Brain microvascular endothelial cell (primary cell): ENCODE results near the gene CHKA.
A peak's percentile ranks its signal among the peaks of the same experiment; 100 is the strongest.

ENCODE experiments used
- DNase-seq: peaks from one replicate; pipeline ENCODE4 v3.0.0-alpha.2; 2020
- H3K27ac ChIP-seq: fragments of 250-450 bp; sonication (Bioruptor Pico); 2 replicates; pipeline ENCODE4 v1.5.1; 2020; ENCODE audit warnings: mild to moderate bottlenecking, moderate library complexity
- H3K27me3 ChIP-seq: fragments of 250-450 bp; sonication (Bioruptor Pico); replicated peaks from 2 replicates; pipeline ENCODE4 v1.5.1; 2020; ENCODE audit warnings: mild to moderate bottlenecking
- H3K36me3 ChIP-seq: fragments of 250-450 bp; sonication (Bioruptor Pico); replicated peaks from 2 replicates; pipeline ENCODE4 v1.5.1; 2020; ENCODE audit warnings: mild to moderate bottlenecking
- H3K4me3 ChIP-seq: 2 replicates; pipeline ENCODE4 v1.5.1; 2011; ENCODE audit warnings: low read depth, mild to moderate bottlenecking, control low read depth, low read length, moderate library complexity
- in situ Hi-C: cut with HindIII; loops from 2 replicates; pipeline ENCODE4 v1.10.0; 2017; ENCODE audit warnings: low sequenced_read_pairs, low pct_ligation_motif_present
- TF ChIP-seq, protein P1 (sequence below): IDR thresholded peaks from 2 replicates; pipeline ENCODE4 v1.5.1; 2011; ENCODE audit warnings: low read depth, mild to moderate bottlenecking, moderate library complexity, low read length, control low read depth, inconsistent platforms; ENCODE audit errors: missing control alignments

CHKA gene

GRCh38 chr11:68038718-68039525, 82.3 kb downstream of the CHKA start, which contains the start of gene TCIRG1:
Gene TCIRG1, plus strand, starts transcription at chr11:68039025. Its CDS starts 2,247 bp downstream, at chr11:68041272.
- peak; percentile 46 for DNase-seq
- in situ Hi-C loops, result no loop called here
- peaks cover 23% of the 10 kb centered on the region for H3K36me3 ChIP-seq
- H3K27ac ChIP-seq, result peak within 1 kb of the TSS; percentile 75
- peak within 1 kb of the TSS; percentile 68 for H3K4me3 ChIP-seq
- TF ChIP-seq, protein P1, sequence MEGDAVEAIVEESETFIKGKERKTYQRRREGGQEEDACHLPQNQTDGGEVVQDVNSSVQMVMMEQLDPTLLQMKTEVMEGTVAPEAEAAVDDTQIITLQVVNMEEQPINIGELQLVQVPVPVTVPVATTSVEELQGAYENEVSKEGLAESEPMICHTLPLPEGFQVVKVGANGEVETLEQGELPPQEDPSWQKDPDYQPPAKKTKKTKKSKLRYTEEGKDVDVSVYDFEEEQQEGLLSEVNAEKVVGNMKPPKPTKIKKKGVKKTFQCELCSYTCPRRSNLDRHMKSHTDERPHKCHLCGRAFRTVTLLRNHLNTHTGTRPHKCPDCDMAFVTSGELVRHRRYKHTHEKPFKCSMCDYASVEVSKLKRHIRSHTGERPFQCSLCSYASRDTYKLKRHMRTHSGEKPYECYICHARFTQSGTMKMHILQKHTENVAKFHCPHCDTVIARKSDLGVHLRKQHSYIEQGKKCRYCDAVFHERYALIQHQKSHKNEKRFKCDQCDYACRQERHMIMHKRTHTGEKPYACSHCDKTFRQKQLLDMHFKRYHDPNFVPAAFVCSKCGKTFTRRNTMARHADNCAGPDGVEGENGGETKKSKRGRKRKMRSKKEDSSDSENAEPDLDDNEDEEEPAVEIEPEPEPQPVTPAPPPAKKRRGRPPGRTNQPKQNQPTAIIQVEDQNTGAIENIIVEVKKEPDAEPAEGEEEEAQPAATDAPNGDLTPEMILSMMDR, result no peak
- no peaks in the 10 kb centered on the region for H3K27me3 ChIP-seq

- in situ Hi-C loops, result no loop called here
- Histone ChIP-seq H3K27me3 (no peaks in the 10 kb centered on the region), H3K4me3 (peak overlapping the region; percentile 68), H3K27ac (peak overlapping the region; percentile 75), H3K36me3 (peaks cover 24% of the 10 kb centered on the region)
- TF ChIP-seq, protein P1, result no peak
- no peak for DNase-seq
These were observed 82.9 kb downstream of the CHKA start for GRCh38 chr11:68038226-68038717.

GRCh38 chr11:68037411-68038225, 83.6 kb downstream of the CHKA start:
- Histone ChIP-seq H3K36me3 (peaks cover 21% of the 10 kb centered on the region), H3K27me3 (no peaks in the 10 kb centered on the region), H3K4me3 (no peak overlapping the region), H3K27ac (no peak overlapping the region)
- in situ Hi-C loops, result no loop called here
- DNase-seq, result no peak
- TF ChIP-seq, protein P1, result no peak

- Histone ChIP-seq H3K27ac (no peak overlapping the region), H3K4me3 (no peak overlapping the region), H3K36me3 (peaks cover 20% of the 10 kb centered on the region), H3K27me3 (no peaks in the 10 kb centered on the region)
- TF ChIP-seq, protein P1, result no peak
- DNase-seq, result no peak
- in situ Hi-C loops, result no loop called here
These were observed 84.4 kb downstream of the CHKA start for GRCh38 chr11:68036717-68037239.

- TF ChIP-seq, protein P1, result no peak
- Histone ChIP-seq H3K4me3 (no peak overlapping the region), H3K27ac (no peak overlapping the region), H3K36me3 (peaks cover 14% of the 10 kb centered on the region), H3K27me3 (no peaks in the 10 kb centered on the region)
- DNase-seq, result no peak
- in situ Hi-C loops, result no loop called here
These were observed 85.0 kb downstream of the CHKA start for GRCh38 chr11:68036141-68036716.
